NCI-H2227 treated with DMSO at 0.1 percent for 48 hours (cell line): ENCODE data around the gene CC2D1A.
A peak's percentile ranks its signal among the peaks of the same experiment; 100 is the strongest.

ENCODE experiments used
- DNase-seq: peaks from one replicate; lab custom pipeline; 2025; lab: John Stamatoyannopoulos, UW

Gene CC2D1A

DNA sequence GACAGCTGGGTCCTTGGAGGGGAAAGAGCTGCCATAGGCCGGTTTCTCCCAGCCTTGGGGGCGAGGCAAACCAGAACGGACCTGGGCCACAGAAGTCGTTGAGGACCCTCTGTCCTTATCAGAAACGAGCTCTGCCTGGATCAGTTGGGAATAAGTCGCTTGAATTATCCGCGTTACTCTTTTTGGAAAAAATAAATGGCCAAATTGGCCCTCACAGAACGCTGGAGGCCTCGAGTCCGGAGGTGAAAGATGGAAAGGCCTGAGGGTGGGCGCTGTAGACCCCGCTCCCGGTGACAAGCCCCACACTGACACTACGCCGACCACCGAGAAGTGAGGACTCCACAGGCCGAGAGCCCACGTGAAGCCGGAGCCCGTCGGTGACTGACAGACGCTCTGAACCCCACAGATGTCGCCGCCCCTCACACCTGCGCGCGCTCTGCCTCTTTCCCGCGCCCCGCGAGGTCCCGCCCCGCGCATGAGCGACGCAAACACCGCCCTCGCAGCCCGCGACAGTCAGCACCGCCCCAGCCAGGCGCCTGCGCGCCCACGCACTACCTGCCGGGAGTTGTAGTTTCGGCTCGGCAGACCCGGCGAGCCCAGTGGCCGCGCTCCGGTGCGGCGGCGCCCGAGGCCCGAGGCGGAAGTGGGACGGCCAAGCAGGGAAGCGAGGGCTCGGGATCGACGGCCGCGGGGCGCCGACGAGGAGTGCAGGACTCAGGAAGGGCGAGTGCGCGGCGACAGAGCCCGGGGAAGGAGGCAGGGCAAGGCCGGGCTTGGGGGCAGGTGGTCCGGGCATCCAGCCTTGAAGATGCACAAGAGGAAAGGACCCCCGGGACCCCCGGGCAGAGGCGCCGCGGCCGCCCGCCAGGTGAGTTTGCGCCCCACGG is at the start of gene CC2D1A, which contains the start of gene BRME1:
TSS of gene CC2D1A (plus strand) at position 568 of the 887 bp plus-strand sequence. CDS start at position 809, 241 bp downstream.
TSS of gene BRME1 (minus strand) at position 484 of the 887 bp plus-strand sequence. CDS start 1,225 bp downstream, outside the sequence.
- peak; percentile 84 for DNase-seq

DNA sequence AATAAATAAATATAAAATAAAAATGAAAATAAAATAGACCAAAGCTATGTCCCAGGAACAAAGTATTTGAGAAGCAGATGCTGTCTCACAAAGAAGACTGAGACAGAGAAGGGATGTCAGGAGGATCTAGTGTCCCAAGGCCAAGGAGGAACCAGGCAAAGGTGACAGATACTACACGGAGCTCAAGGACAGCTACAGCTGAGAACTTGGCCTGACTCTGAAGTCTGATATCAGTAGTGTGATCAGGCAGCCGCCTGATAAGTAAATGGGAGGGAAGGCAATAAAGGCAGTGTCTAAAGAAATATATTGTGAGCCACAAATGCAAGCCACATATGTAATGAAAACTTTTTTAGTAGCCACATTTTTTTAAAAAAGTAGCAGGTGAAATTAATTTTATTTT is 49.5 kb upstream of the CC2D1A start:
- no peak for DNase-seq

DNA sequence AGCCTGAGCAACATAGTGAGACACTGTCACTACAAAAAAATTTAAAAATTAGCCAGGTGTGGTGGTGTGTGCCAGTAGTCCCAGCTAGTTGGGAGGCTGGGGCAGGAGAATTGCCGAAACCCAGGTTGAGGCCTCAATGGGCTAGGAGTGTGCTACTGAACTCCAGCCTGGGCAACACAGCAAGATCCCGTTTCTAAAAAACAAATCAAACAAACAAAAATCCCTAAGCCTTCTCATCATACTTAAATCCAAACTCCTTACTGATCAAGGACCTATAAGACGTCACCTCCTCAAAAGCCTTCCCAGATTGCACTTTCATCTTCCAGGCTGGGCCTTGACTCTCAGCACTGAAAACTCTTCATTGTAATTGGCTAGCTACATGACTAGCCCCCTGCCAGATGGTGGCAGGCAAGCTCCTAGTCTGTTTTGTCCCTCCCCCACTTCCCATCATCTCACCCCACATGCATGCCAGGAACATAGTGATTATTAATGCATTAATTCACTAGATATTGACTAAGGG is 46.6 kb upstream of the CC2D1A start:
- DNase-seq = no peak

DNA sequence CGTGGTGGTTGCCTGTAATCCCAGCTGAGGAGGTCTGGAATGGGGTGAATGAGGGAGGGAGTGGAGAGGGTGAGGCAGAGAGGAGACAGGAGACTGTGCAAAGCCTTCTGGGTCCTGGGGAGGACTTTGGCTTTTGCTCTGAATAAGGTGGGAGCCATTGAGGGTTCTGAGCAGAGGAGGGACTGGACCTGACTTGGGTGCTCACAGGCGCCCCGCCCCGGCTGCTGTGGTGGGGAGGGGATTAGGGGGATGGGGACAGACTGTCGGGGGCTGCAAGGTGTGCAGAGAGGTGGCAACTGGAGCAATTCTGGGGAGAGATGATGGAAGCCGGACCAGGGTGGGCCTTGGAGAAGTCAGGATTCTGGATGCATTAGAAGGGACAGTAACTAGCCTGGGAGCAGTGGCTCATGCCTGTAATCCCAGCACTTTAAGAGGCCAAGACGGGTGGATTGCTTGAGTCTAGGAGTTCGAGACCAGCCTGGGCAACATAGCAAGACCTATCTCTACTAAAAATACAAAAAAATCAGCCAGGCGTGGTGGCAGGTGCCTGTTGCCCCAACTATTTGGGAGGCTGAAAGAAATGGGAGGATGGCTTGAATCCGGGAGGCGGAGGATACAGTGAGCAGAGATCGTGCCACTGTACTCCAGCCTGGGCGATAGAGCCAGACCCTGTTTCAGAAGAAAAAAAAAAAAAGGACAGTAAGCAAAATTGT is 45.2 kb upstream of the CC2D1A start:
- DNase-seq = no peak

DNA sequence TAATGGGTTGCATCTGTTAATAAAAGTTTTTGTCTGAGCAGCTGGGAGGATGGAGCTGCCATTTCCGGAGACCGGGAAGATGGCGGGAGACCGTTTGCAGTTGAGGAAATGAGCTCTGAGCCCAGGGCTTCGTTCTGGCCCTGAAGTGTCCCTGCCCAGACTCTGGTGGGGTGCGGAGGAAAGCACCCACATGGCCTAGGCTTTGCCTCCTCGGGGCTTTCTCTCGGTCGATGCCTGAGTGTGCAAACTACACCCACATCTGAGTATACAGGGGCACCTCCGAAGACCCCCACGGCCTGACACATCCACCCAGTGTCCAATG is 44.6 kb upstream of the CC2D1A start:
- DNase-seq = no peak

DNA sequence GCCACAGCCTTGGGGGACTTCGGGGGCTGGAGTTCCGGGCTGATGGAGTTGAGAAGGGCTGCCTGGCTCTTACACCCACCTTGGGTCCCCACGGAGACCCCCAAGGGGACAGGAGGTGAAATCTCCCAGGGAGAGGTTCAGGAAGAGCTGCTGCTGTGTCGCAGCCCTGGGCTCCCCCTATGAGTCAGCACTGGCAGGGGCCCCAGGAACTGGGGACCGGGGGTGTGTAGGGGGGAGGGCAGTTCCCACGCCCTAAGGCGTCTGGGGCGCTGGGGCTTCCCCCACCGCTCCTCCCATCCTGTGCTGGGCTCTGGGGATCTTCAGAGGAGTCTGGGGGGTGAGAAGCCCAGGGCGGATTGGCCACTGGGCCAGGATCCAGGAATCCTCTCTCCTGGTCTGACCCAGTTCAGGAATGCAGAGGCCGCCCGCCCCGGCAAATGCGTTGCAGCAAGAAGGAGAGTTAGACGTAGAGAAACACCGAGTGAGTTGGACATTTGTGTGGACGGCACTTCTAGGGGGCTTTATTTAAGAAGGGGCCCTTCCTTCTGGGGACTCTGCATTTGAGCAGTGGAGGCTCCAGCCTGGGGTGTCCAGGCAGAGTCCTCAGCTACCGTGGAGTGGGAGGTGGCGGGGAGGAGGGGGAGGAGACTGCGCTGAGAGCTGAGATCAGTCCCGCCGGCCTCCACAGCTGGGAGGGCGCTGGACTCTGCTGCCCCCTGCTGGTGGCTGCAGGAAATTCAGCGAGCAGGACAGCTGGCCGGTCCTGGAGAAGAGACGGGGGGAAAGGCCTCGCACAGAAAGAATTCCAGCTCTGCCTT is 44.1 kb upstream of the CC2D1A start:
- DNase-seq = peak; percentile 66

DNA sequence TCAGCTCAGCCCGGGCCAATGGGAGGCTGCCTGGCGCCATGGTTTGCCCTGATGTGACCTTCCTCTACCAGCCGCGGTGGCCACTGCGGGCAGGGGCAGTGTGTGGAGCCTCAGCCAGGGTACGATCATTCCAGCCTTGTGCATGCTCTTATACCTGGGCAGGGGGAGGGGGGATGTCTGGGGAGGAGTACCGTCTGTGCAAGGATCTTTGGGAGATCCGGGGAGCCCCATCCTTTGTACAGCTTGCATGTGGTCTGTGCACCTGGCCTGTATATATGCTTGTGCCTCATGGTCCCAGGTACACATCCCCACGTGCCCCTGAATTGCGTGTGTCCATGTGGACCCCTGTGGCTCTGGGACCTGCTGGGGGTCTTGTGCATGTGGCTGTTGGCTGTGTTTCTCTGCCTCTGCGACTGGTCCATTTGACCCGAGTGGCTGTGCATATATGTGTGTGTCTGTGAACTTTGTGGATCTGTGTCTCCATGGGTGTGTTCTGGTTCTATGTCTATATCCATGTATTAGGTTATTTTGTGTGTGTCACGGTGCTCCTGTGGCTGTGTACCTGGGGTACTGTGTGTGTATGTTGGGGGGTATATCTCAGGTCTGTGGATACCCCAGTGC is 41.8 kb upstream of the CC2D1A start:
- no peak for DNase-seq

DNA sequence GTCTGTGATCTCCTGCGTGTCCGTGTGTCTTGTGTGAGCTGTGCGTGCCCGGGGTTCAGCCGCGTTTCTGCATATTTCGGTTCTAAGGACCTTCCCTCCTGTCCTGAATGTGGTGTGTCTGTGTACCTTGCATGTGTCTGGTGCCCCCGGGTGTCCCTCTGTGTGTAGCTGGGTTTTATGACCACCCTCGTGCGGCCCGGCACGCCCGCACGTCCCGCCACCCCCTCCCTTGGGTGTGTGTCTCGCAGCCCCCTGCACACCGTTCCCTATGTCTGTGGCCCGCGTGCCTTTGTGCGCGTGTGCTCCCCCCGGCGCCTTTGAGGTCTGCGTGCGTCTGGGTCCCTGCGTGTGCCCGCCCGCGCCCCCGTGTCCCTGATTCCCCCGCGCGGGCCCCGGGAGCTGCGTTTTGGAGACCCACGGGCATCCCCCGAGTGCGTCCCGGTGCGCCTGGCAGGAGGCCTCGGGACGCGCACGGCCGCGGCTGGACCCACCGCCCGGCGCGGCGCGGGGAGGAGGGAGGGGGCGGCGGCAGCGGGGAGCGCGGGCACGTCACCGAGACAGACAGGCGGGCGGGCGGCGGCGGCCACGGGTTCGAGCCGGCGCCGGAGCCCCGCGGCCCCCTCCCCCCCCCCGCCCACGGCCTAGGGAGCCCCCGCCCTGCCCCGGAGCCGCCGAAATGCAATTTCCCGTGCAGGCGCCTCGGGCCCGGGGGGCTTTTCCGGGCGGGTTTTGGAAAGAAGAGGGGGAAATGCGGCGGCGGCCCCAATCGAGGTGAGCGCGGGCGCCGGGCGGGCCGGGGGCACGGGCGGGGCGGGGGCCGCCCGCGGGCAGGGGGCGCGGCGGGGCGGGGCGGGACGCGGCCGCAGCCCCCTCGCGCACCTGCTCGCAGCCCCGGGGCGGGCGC is 41.1 kb upstream of the CC2D1A start:
- DNase-seq = no peak

DNA sequence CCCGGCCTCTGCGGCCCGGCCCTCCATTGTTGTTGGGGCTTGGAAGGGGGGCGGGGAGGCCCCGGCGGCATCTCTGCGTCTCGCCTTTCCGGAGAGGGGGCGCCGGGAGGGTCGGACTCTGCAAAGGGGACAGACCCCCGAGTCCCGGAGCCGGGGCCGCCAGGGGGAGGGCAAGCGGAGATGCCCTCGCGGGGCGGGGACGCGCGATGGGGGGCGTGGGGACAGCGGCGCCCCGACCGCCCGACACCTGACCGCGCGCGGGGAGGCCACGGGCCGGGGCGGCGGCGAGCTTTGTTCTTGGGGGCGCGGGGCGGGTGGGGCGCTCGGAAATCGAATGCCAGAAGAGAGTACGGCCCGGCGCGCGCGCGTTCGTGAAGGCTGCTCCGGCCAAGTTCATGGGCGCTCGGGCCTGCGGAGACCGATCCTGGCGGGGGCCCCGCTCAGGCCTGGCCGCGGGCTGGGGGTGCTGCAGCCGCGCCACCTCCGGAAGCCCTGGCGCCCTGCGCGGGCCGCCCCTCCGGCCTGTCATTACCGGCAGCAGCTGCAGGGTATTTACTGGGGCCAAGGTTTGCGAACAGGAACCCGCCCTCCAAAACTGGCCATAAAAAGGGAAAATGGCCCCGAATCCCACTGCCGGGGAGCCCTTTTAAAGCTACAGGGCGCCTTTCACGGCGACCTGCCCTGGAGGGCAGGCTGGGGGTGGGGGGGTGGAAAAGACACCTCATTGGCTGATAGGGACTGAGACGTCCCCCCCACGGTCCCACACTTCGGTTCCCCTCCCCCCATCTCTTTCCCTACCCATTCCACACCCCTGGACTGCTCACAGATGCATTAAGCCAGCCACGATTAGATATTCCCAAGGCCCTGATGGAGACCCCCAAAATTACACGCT is 40.2 kb upstream of the CC2D1A start:
- DNase-seq = no peak

DNA sequence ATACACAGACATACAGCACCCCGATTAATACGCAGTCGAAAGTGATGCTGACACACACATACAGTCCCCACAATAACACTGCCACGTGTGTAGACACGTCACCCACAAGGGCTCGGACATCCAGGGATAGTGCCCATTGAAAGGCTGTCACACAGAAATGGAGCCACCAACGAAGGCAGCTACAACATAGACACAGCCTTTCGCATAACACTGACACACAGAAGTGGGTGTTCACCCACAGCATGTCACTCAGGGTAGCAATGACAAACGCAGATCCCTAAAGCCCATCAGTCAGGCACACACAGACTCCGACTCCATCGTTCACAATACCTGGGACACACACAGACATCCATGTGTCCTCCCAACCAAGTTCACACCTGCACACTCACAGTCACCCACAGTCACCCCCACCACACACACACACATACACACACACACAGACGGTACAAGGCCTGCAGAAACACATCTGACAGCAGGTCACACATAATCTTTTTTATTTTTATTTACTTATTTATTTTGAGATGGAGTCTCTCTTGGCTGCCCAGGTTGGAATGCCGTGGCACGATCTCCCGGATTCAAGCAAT is 39.4 kb upstream of the CC2D1A start:
- DNase-seq = no peak

DNA sequence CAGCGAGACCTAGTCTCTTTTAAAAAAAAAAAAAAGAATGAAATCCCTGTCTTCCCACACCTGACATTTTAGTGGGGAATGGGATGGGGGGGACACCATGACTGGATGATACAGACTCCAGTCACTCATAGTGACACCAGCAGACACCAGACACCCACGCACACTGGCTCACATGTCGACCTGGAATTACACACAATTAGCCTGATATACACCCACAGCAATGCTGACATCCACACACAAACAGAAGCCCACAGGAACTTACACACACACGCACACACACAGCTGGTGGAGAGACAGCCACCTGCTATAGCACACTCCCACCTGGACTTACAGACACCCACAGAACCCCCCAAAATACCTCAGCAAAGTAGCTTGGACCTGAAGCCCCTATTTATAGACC is 37.3 kb upstream of the CC2D1A start:
- no peak for DNase-seq

DNA sequence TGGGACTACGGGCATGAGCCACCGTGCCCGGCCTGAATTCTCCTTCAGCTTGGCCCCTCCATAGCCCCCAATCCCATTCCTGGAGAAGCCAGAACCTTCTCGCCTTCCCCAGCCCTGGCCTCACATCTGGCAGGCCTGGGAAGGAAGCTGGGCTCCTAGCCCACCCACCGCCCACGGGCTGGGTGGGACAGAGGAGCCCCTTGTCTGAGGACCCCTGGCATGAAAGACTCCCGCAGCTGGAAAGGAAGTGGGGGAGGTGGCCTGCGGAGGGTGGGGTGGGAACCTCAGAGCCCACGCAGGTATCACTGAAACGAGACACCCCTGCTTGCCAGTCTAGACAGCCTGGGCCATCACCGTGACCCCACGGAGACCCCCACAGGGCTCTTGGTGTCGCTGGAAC is 36.7 kb upstream of the CC2D1A start:
- DNase-seq = no peak

DNA sequence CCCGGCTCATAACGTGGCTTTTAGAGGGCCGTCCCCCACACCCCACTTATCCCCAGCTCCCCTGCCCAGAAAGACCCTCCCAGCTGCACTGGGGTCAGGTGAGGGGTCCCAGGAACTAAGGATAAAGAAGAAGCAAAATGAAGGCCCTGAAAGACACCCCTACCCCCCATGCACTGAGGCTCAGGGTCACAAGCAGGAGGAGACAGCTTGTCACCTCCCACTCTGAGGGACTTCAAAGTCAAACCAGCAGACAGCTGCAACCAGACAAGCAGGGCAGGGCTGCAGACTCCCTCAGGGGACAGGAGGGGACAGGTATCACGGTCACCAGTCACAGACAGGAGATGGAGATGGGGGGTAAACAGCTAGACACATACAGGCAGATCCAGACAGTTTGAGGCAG is 35.1 kb upstream of the CC2D1A start:
- DNase-seq = no peak

DNA sequence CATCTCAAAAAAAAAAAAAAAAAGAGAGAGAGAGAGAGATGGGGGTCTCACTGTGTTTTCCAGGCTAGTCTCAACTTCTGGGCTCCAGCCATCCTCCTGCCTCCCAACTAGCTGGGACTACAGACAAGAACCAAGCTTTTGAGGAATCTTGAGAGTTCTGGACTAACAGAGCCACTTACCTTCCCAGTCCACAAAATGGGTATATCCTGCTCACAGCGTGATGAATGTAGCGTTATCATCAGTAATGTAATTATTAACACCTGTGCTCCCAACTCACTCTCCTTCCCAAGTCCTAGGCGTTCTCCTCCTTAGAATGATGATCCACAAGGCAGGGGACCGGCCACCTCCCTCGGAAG is 33.7 kb upstream of the CC2D1A start:
- DNase-seq = no peak

DNA sequence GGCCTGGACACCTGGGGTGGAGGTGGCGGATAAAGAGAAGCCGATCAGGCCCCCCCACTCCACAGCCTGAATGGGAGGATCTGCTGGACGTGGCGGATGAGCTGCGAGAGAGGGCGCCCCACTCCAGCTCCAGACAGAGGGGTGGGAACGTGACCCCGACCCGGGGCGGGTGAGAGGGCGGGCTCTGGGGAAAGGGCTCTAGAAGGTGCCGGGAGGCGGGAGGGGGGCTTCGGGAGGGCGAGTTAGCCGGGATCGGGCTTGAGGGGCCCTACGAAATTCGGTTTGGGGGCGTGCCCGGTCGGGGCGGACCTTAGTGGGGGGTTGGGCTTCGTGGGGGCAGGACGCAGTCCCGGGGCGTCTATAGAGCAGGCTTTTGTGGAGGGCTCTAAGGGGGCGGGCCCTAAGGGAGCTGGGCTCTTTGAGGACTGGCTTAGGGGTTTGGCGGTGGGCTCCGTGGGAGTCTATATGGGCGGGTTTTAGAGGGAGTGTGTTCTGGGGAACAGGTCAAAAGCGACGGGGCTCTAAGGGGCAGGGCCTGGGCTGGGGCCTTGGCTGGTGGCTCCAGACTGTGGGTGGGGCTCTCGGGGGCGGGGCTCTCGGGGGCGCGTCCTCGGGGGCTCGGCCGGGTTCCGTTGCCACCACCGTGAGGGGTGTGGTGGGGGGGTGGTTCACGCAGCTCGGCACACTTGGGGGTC is 33.2 kb upstream of the CC2D1A start:
- no peak for DNase-seq

DNA sequence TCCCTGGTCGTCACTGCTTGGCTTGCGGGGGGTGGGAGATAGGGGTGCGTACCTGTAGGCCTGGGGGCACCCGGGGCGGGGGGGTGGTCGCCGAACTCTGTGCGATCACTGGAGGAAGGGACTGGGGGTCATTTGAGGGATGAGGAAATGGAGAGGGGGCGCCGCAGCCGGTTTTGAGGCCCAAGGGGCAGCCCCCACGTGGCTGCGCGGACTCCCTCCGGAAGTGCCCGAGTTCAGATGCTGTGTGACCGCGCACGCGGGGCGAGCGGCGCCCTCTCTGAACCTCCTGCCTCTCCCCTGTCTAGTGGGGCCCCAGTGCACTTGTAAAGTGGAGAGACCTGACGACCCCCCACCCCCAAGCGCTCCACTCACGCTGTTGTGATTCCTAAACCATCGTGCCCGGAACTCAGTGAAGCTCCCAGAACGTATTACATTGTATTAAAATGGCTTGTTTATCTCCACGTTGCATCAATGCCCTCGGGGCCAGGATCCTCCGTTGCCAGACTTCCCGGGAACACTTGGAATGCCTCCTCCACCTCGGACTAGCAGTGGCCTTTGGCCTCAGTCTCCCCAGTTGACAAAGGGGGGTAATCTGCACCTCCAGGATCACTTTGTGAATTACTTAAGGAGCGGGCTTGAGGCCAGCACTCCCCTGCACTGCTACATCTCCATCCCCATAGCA is 32.0 kb upstream of the CC2D1A start:
- DNase-seq = no peak

DNA sequence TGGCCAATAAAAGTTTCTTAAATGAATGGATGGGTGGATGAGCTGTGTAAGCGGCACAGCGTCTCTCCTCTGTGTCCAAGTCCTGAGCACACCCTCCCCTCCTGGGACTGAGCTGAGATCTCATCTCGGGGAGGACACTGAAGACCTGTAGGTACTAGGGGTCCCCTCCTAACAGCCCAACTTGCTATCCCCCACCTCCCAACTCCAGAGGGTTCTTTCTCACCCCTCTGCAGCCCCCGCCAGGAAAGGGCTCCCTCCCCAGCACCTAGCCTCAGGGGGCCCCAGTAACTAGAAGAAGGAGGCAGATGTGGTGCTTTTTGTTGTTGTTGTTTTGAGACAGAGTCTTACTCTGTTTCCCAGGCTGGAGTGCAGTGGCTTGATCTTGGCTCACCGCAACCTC is 30.2 kb upstream of the CC2D1A start:
- no peak for DNase-seq

DNA sequence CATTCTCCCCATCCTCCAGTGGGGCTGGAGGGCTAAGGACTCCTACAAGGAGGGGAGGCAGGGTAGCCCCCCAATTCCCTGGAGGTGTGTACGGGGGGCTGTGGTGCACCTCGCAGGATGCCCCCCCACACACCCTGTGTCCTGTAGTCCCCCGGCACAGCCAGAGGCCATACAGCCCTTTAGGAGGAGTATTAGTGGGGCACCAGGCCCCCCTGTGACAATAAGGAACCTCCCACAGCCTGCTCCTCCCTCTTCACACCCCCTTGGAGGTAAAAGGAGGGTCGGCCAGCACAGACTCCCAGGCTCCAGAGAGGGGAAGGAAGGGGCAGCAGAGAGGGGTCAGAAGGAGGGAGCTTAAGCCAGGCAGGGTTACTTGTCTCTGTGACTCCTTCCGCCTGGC is 29.2 kb upstream of the CC2D1A start, which contains the start of gene NANOS3:
TSS of gene NANOS3 (plus strand) at position 301 of the 400 bp plus-strand sequence. CDS start 115 bp downstream, outside the sequence.
- no peak for DNase-seq
